Heart right ventricle (tissue), 16 donors: ENCODE data around the gene MYO1D. TPM values are rescaled to one million over a fixed set of nuclear protein-coding genes. Genes with fewer than 3 reads are reported as not detected.

ENCODE experiments used
- ATAC-seq, 8 donors: fragments of 200-7000 bp; cut with Tn5 transposase; one replicate each; pipeline ENCODE4 v1.9.1; 2020; ENCODE audit warnings: mild to moderate bottlenecking in 8 of 8, moderate library complexity in 8 of 8, moderate number of reproducible peaks in 1 of 8
- DNase-seq, 2 donors: peaks; one replicate each; pipeline ENCODE4 v3.0.0-alpha.2; 2020
- H3K27ac ChIP-seq, 10 donors: fragments of 200-600 bp; sonication (generic) in 2 of 10; one replicate each; pipeline versions ENCODE4 v1.5.0 to v1.8.0; 2020 to 2022; ENCODE audit warnings: mild to moderate bottlenecking in 3 of 10
- H3K27me3 ChIP-seq, 7 donors: fragments of 200-600 bp; one replicate each; pipeline ENCODE4 v1.8.0; 2021 to 2022; ENCODE audit warnings: mild to moderate bottlenecking in 2 of 7
- H3K36me3 ChIP-seq, 9 donors: fragments of 200-600 bp; sonication (generic) in 1 of 9; one replicate each; pipeline versions ENCODE4 v1.5.0 to v1.8.0; 2020 to 2022; ENCODE audit warnings: mild to moderate bottlenecking in 2 of 9
- H3K4me1 ChIP-seq, 9 donors: fragments of 200-600 bp; sonication (generic) in 1 of 9; one replicate each; pipeline versions ENCODE4 v1.5.0 to v1.8.0; 2020 to 2022; ENCODE audit warnings: mild to moderate bottlenecking in 4 of 9
- H3K4me3 ChIP-seq, 10 donors: fragments of 200-600 bp; sonication (generic) in 2 of 10; one replicate each; pipeline versions ENCODE4 v1.5.0 to v1.8.0; 2020 to 2022; ENCODE audit warnings: mild to moderate bottlenecking in 7 of 10, moderate library complexity in 2 of 10
- H3K9me3 ChIP-seq, 11 donors: fragments of 200-600 bp in 10 of 11; sonication (generic) in 2 of 11; one replicate each; pipeline versions ENCODE4 v1.5.0 to v1.8.0; 2013 to 2022; ENCODE audit warnings: mild to moderate bottlenecking in 2 of 11, control low read depth in 1 of 11, moderate library complexity in 1 of 11
- CTCF ChIP-seq, 9 donors: fragments of 200-600 bp; sonication (generic) in 2 of 9; IDR thresholded peaks; one replicate each; pipeline versions ENCODE4 v1.5.0 to v1.8.0; 2021 to 2022; ENCODE audit warnings: antibody characterized with exemption in 9 of 9, mild to moderate bottlenecking in 5 of 9, moderate library complexity in 1 of 9
- WGBS, 2 donors: extraction: QIAGEN DNeasy Blood & Tissue Kit; methylation state at CpG; one replicate each; pipeline ENCODE4 v1.1.7; 2013; ENCODE audit warnings: inconsistent platforms in 1 of 2; 5-methylcytosine and 5-hydroxymethylcytosine counted together
- intact Hi-C, 10 donors: fragments of 100-400 bp; cut with DNase I; formaldehyde crosslinking; loops; one replicate each; pipeline versions ENCODE4 v1.11.1 to v1.14.2; 2022
- polyA plus RNA-seq, 2 donors: library from polyadenylated mRNA; stranded (reverse); fragments of 200-250 nt; gene quantifications; one replicate each; pipeline ENCODE4 v1.2.3, GENCODE V29; 2013
- total RNA-seq, 10 donors: library from RNA; stranded (reverse); fragmentation: NEBNext Ultra II Directional in 3 of 10; extraction: Animal tissue kit (Norgen Biotek cat#: 25700) in 3 of 10; gene quantifications; one replicate each; pipeline versions ENCODE4 v1.2.1 to v1.2.4, GENCODE V29; 2021 to 2023
- donor health status: Arrhythmogenic right ventricular cardiomyopathy.
- donor health status: ischemic (EF 13 %, LVEDD 7.1; RV severe dilation, severe dysfunction).
- donor health status: healthy with polysubstance abuse.
- donor health status: DM: no; HTN: yes; CAD: no.
- donor health status: DM: no; HTN: no; CAD: no.
- donor health status: ischemic (EF 25% LVEDD 6.9; RV normal size, moderate dysfunction).
- donor health status: ischemic (EF 25% LVEDD 5.7; RV mildly dilated, moderate dysfunction).
- donor health status: healthy.
- donor health status: DM: yes; HTN: yes; CAD: no.
- donor health status: Ischemic cardiomyopathy.
- donor health status: ischemic (EF 35%, LVEDD 5.7; RV mildly dilated, moderate dysfunction).
- donor health status: nonischemic (EF 11% LVEDD 7.7; RV severe dilation, severe dysfunction).
- donor health status: DM: yes; HTN: yes; CAD: no.
- donor health status: PGD.
- donor health status: ischemic (EF 29% LVEDD 5.4; RV normal size, mild dysfunction).
- donor health status: nonischemic (EF 23%, LVEDD 6.1; RV moderate dilation, normal function).

The MYO1D gene
- total and polyA plus RNA-seq, 12 donors, result 1.9 to 16.4 (median 6.7) TPM

- DNase-seq (no peak), ATAC-seq (no peak)
- no peaks in the 10 kb centered on the region for H3K27me3 ChIP-seq
- intact Hi-C loops, result no loop called here
- H3K27ac ChIP-seq, result no peak overlapping the region
- H3K4me1 ChIP-seq, result peaks cover 0 to under 1% (median 0%) of the 10 kb centered on the region in 9 donors
- no peaks in the 10 kb centered on the region for H3K9me3 ChIP-seq
- H3K36me3 ChIP-seq, result no peaks in the 10 kb centered on the region
- H3K4me3 ChIP-seq, result no peak overlapping the region
- TF ChIP-seq CTCF (IDR thresholded peaks at IDR 0.05), result no peak
- 58 to 67% methylated on average over 2 of the region's 2 CpGs for WGBS, 2 donors
Measured at GRCh38 chr17:32623196-32623595, 253.7 kb downstream of the MYO1D start.

DNA sequence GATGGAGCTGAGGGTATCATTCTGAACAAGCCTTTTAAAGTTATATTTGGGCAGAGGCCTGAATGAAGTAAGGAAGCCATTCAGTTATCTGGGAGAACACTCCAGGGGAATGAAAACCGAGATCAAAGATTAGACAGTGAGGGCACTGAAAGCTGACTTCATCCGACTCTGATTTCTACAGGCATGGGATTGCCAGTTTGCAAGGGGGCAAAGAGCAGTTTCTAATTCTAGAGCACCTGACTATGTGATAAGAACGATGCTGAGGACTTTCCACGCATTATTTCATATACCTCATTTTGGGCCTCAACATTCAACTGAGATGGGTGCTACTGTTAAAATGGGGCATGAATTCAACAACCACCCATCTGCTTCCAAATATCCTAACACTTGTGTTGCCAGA is 254.4 kb downstream of the MYO1D start:
- DNase-seq, result no peak
- H3K9me3 ChIP-seq, result no peaks in the 10 kb centered on the region
- no peak overlapping the region for H3K27ac ChIP-seq
- no peak overlapping the region for H3K4me3 ChIP-seq
- H3K36me3 ChIP-seq, result no peaks in the 10 kb centered on the region
- 76 to 91% methylated on average over 4 of the region's 4 CpGs for WGBS, 2 donors
- no peaks in the 10 kb centered on the region for H3K27me3 ChIP-seq
- no peak for TF ChIP-seq CTCF (IDR thresholded peaks at IDR 0.05)
- H3K4me1 ChIP-seq, result no peaks in the 10 kb centered on the region
- intact Hi-C loops, result no loop called here
- ATAC-seq, result no peak

GRCh38 chr17:32621612-32622312 is 255.2 kb downstream of the MYO1D start:
- intact Hi-C loops, result no loop called here
- H3K27me3 ChIP-seq, result no peaks in the 10 kb centered on the region
- TF ChIP-seq CTCF (IDR thresholded peaks at IDR 0.05), result no peak
- no peaks in the 10 kb centered on the region for H3K36me3 ChIP-seq
- 81 to 86% methylated on average over 3 of the region's 3 CpGs for WGBS, 2 donors
- ATAC-seq (no peak), DNase-seq (no peak)
- no peaks in the 10 kb centered on the region for H3K9me3 ChIP-seq
- no peak overlapping the region for H3K27ac ChIP-seq
- H3K4me3 ChIP-seq, result no peak overlapping the region
- no peaks in the 10 kb centered on the region for H3K4me1 ChIP-seq

- H3K27ac ChIP-seq, result no peak overlapping the region
- no peak for ATAC-seq
- no peak for TF ChIP-seq CTCF (IDR thresholded peaks at IDR 0.05)
- 90 to 93% methylated on average over 3 of the region's 3 CpGs for WGBS, 2 donors
- H3K9me3 ChIP-seq, result no peaks in the 10 kb centered on the region
- no peak overlapping the region for H3K4me3 ChIP-seq
- H3K36me3 ChIP-seq, result no peaks in the 10 kb centered on the region
- intact Hi-C loops, result loop anchor here in 1 of 10 donors (10.0 kb wide), 1 partner anchor 121 kb away; no protein-coding TSS in a partner anchor
- no peaks in the 10 kb centered on the region for H3K4me1 ChIP-seq
- no peak for DNase-seq
- no peaks in the 10 kb centered on the region for H3K27me3 ChIP-seq
Measured at GRCh38 chr17:32615326-32615725, 261.6 kb downstream of the MYO1D start.
